Hepatocyte (in vitro differentiated cells): Measurements from ENCODE around the gene SLC19A1.

Source experiments
- CTCF ChIP-seq: fragments of 200-600 bp; sonication (generic); IDR thresholded peaks from 2 replicates; pipeline ENCODE4 v1.5.1; 2016; ENCODE audit warnings: antibody characterized with exemption, mild to moderate bottlenecking; ENCODE audit not compliant: poor library complexity
- EZH2 ChIP-seq: fragments of 200-600 bp; sonication (generic); IDR thresholded peaks from 2 replicates; pipeline ENCODE4 v1.6.1; 2016; ENCODE audit warnings: antibody characterized with exemption, mild to moderate bottlenecking, borderline replicate concordance

GRCh38 chr21:45513741-45514310, 28.4 kb downstream of the SLC19A1 start:
- TF ChIP-seq EZH2, result no peak
- no peak for TF ChIP-seq CTCF
